Endothelial cell of umbilical vein (primary cell): Measurements from ENCODE around the gene LRRTM3. TPM values are rescaled to one million over a fixed set of nuclear protein-coding genes. Genes with fewer than 3 reads are reported as not detected.

ENCODE experiments used
- BruUV-seq: library from RNA; stranded (reverse); fragments of 400-500 nt; replicated peaks from 2 replicates; lab custom pipeline; 2021; lab: Mats Ljungman, UMichigan
- CTCF ChIA-PET: fragments of 300-600, 350-600 bp; sonication (Branson Sonifier 250); formaldehyde crosslinking; loops from one replicate; lab custom pipeline; 2021; ENCODE audit warnings: antibody characterized with exemption, inconsistent platforms; lab: Charles Lee
- POLR2A ChIA-PET: fragments of 300-600, 350-600 bp; sonication (Branson Sonifier 250); formaldehyde crosslinking; loops from one replicate; lab custom pipeline; 2021; ENCODE audit warnings: antibody characterized with exemption, inconsistent platforms; lab: Charles Lee
- DNase-seq: peaks from one replicate; pipeline ENCODE4 v3.0.0-alpha.2; 2011; ENCODE audit warnings: low read depth, low spot score
- FAIRE-seq: peaks from 2 replicates; lab custom pipeline; 2011; peaks lifted over from hg19 to GRCh38; lab: Jason Lieb, UNC
- H2AFZ ChIP-seq: 2 replicates; pipeline ENCODE4 v1.6.0; 2012; ENCODE audit warnings: low read depth, low read length, control low read depth, inconsistent platforms
- H3K27ac ChIP-seq: 2 replicates; pipeline ENCODE4 v1.5.1; 2011; ENCODE audit warnings: low read depth, mild to moderate bottlenecking, control low read depth, low read length, moderate library complexity; ENCODE audit not compliant: insufficient read depth
- H3K27me3 ChIP-seq, 2 experiments: 2 replicates each; pipeline versions ENCODE4 v1.6.0 to v1.6.1; 2011; ENCODE audit warnings: low read length in 2 of 2, mixed read lengths in 1 of 2; ENCODE audit not compliant: control insufficient read depth in 2 of 2, insufficient read depth in 2 of 2
- H3K36me3 ChIP-seq, 2 experiments: 2 replicates in 1 of 2; 3 replicates in 1 of 2; pipeline ENCODE4 v1.5.1; 2011; ENCODE audit warnings: low read length in 2 of 2, mild to moderate bottlenecking in 1 of 2, moderate library complexity in 1 of 2; ENCODE audit not compliant: control insufficient read depth in 2 of 2, insufficient read depth in 2 of 2; ENCODE audit errors: extremely low read depth in 1 of 2
- H3K4me1 ChIP-seq: 3 replicates; pipeline ENCODE4 v1.5.1; 2011; ENCODE audit warnings: mild to moderate bottlenecking, low read length; ENCODE audit not compliant: control insufficient read depth, insufficient read depth; ENCODE audit errors: extremely low read depth
- H3K4me2 ChIP-seq: 2 replicates; pipeline ENCODE4 v1.6.1; 2011; ENCODE audit warnings: low read length, control low read depth, mixed read lengths; ENCODE audit not compliant: insufficient read depth
- H3K4me3 ChIP-seq, 3 experiments: fragments of 200-600 bp in 1 of 3; sonication (generic), shearing (Covaris generic) in 1 of 3; replicated peaks in 1 of 3; 2 replicates each; pipeline ENCODE4 v1.5.1; 2011 to 2016; ENCODE audit warnings: control low read depth in 3 of 3, low read length in 3 of 3, mild to moderate bottlenecking in 2 of 3, inconsistent platforms in 1 of 3, low read depth in 1 of 3, moderate library complexity in 1 of 3; ENCODE audit not compliant: insufficient read depth in 1 of 3
- H3K79me2 ChIP-seq: 2 replicates; pipeline ENCODE4 v1.6.0; 2012; ENCODE audit warnings: low read length, inconsistent platforms; ENCODE audit not compliant: control insufficient read depth, insufficient read depth
- H3K9ac ChIP-seq: replicated peaks from 2 replicates; pipeline ENCODE3; 2011; ENCODE audit warnings: low read length, control low read depth; ENCODE audit not compliant: insufficient read depth; ENCODE audit errors: extremely low read depth
- H3K9me1 ChIP-seq: replicated peaks from 3 replicates; pipeline ENCODE4 v1.6.0; 2011; ENCODE audit warnings: mild to moderate bottlenecking, low read length; ENCODE audit not compliant: control insufficient read depth, insufficient read depth; ENCODE audit errors: extremely low read depth
- H3K9me3 ChIP-seq: replicated peaks from 2 replicates; pipeline ENCODE4 v1.5.1; 2012; ENCODE audit warnings: low read length, inconsistent platforms; ENCODE audit not compliant: control insufficient read depth, insufficient read depth
- H4K20me1 ChIP-seq: replicated peaks from 2 replicates; pipeline ENCODE3; 2011; ENCODE audit warnings: mild to moderate bottlenecking, low read length; ENCODE audit not compliant: control insufficient read depth, insufficient read depth; ENCODE audit errors: extremely low read depth
- EZH2 ChIP-seq: IDR thresholded peaks from 2 replicates; pipeline ENCODE4 v1.6.1; 2012; ENCODE audit warnings: borderline replicate concordance, low read depth, mild to moderate bottlenecking, moderate library complexity, low read length, inconsistent platforms; ENCODE audit not compliant: severe bottlenecking
- FOS ChIP-seq: IDR thresholded peaks from 2 replicates; pipeline ENCODE4 v1.6.1; 2011; ENCODE audit warnings: mild to moderate bottlenecking, low read length, moderate library complexity, borderline replicate concordance; ENCODE audit not compliant: insufficient read depth
- GATA2 ChIP-seq: IDR thresholded peaks from 2 replicates; pipeline ENCODE4 v1.7.0; 2011; ENCODE audit warnings: low read depth, mild to moderate bottlenecking, moderate library complexity, mixed read lengths, low read length; ENCODE audit not compliant: insufficient read length, insufficient read depth
- JUN ChIP-seq: IDR thresholded peaks from 2 replicates; pipeline ENCODE4 v1.6.1; 2011; ENCODE audit warnings: borderline replicate concordance, low read depth; ENCODE audit not compliant: insufficient read length, insufficient read depth
- MAX ChIP-seq: IDR thresholded peaks from 2 replicates; pipeline ENCODE4 v1.6.1; 2011; ENCODE audit not compliant: insufficient read depth, insufficient read length
- MYC ChIP-seq: IDR thresholded peaks from one replicate; pipeline ENCODE4 v1.6.1; 2011; ENCODE audit warnings: mild to moderate bottlenecking, low read depth, low read length
- POLR2A ChIP-seq: IDR thresholded peaks from 2 replicates; pipeline ENCODE4 v1.6.1; 2012; ENCODE audit warnings: low read depth, mild to moderate bottlenecking, control low read depth, low read length
- POLR2AphosphoS5 ChIP-seq: IDR thresholded peaks from 2 replicates; pipeline ENCODE4 v1.6.1; 2012; ENCODE audit warnings: low read depth, mild to moderate bottlenecking, control low read depth, low read length, moderate library complexity; ENCODE audit not compliant: insufficient read depth
- dilution Hi-C: fragments of 300-500 bp; cut with MboI; formaldehyde crosslinking; loops from one replicate; pipeline ENCODE4 v1.15.0; 2019; ENCODE audit warnings: low sequenced_read_pairs; ENCODE audit not compliant: extremely low pct_ligation_motif_present
- intact Hi-C: fragments of 100-400 bp; cut with micrococcal nuclease; formaldehyde crosslinking; loops from one replicate; pipeline ENCODE4 v1.10.0; 2022
- polyA plus RNA-seq, 4 experiments: library from polyadenylated mRNA; depleted of rRNA in 3 of 4; stranded (reverse) in 3 of 4; unstranded in 1 of 4; fragments of >200 nt; gene quantifications; 2 replicates each; pipeline versions ENCODE4 v1.2.1 to v1.2.3, GENCODE V29; 2011 to 2012; ENCODE audit warnings: missing spikeins in 1 of 4
- total RNA-seq: library from RNA; stranded (reverse); gene quantifications from 2 replicates; pipeline ENCODE4 v1.2.3, GENCODE V29; 2021

The LRRTM3 gene
- total and polyA plus RNA-seq, 2 donors (not counting 3 experiments of a cell fraction or from before 2014, with no cell fraction given) = not detected

- no peaks in the 10 kb centered on the region for H3K36me3 ChIP-seq
- dilution Hi-C loops (no loop called here), intact Hi-C loops (no loop called here)
- no peak overlapping the region for H3K4me2 ChIP-seq
- no peaks in the 10 kb centered on the region for H3K4me1 ChIP-seq
- no peaks in the 10 kb centered on the region for H3K79me2 ChIP-seq
- no peak overlapping the region for H3K27ac ChIP-seq
- DNase-seq (no peak), FAIRE-seq (no peak)
- no peaks in the 10 kb centered on the region for H3K27me3 ChIP-seq
- CTCF ChIA-PET = no interaction called here
- no peak overlapping the region for H3K4me3 ChIP-seq
- no TSS peak for BruUV-seq
- no peak overlapping the region for H3K9ac ChIP-seq
- no peak for TF ChIP-seq MAX
- TF ChIP-seq POLR2AphosphoS5 = no peak
- H4K20me1 ChIP-seq = no peaks in the 10 kb centered on the region
- no peaks in the 10 kb centered on the region for H3K9me1 ChIP-seq
- H3K9me3 ChIP-seq = no peaks in the 10 kb centered on the region
- H2AFZ ChIP-seq = no peak overlapping the region
- POLR2A ChIA-PET = no interaction called here
These were observed 162.2 kb downstream of the LRRTM3 start for GRCh38 chr10:67088036-67088435.

- POLR2A ChIA-PET = no interaction called here
- DNase-seq (no peak), FAIRE-seq (no peak)
- no peak overlapping the region for H3K4me2 ChIP-seq
- H3K4me3 ChIP-seq = no peak overlapping the region
- no peaks in the 10 kb centered on the region for H4K20me1 ChIP-seq
- H3K79me2 ChIP-seq = no peaks in the 10 kb centered on the region
- no peaks in the 10 kb centered on the region for H3K9me1 ChIP-seq
- no peaks in the 10 kb centered on the region for H3K27me3 ChIP-seq
- intact Hi-C loops (no loop called here), dilution Hi-C loops (no loop called here)
- no peak for TF ChIP-seq FOS
- no peak for TF ChIP-seq JUN
- TF ChIP-seq MYC = no peak
- no peak for TF ChIP-seq EZH2
- TF ChIP-seq POLR2A = no peak
- no peak for TF ChIP-seq MAX
- no peak for TF ChIP-seq POLR2AphosphoS5
- TF ChIP-seq GATA2 = no peak
- no peaks in the 10 kb centered on the region for H3K9me3 ChIP-seq
- CTCF ChIA-PET = no interaction called here
- no peaks in the 10 kb centered on the region for H3K4me1 ChIP-seq
- H3K36me3 ChIP-seq = no peaks in the 10 kb centered on the region
- H3K9ac ChIP-seq = no peak overlapping the region
- no peak overlapping the region for H3K27ac ChIP-seq
- H2AFZ ChIP-seq = no peak overlapping the region
- no TSS peak for BruUV-seq
These were observed 169.7 kb downstream of the LRRTM3 start for GRCh38 chr10:67095531-67095930.
